Neural cell (in vitro differentiated cells): ENCODE results near the gene DNAJB6. TPM values are rescaled to one million over a fixed set of nuclear protein-coding genes. Genes with fewer than 3 reads are reported as not detected.

ENCODE experiments used
- H2AFZ ChIP-seq: fragments of 200-600, 300-800 bp; sonication (generic), shearing (Covaris generic); 2 replicates; pipeline ENCODE4 v1.6.0; 2014; ENCODE audit warnings: low read depth, mild to moderate bottlenecking, antibody characterized with exemption, low read length, moderate library complexity
- H3F3A ChIP-seq: fragments of 200-600 bp; shearing (Covaris generic); 2 replicates; pipeline ENCODE4 v1.6.1; 2016; ENCODE audit warnings: mild to moderate bottlenecking, moderate library complexity, mixed read lengths, antibody characterized with exemption, low read length; ENCODE audit not compliant: insufficient read depth, poor library complexity, severe bottlenecking
- H3K27ac ChIP-seq: fragments of 200-600, 300-800 bp; sonication (generic), shearing (Covaris generic); 2 replicates; pipeline ENCODE4 v1.5.1; 2014; ENCODE audit warnings: mild to moderate bottlenecking, low read length, moderate library complexity
- H3K27me3 ChIP-seq: fragments of 300-800, 200-600 bp; sonication (generic), shearing (Covaris generic); 2 replicates; pipeline ENCODE4 v1.6.0; 2014; ENCODE audit warnings: mild to moderate bottlenecking, low read depth, low read length, moderate library complexity; ENCODE audit not compliant: insufficient read depth
- H3K36me3 ChIP-seq: fragments of 300-800, 200-600 bp; sonication (generic), shearing (Covaris generic); 2 replicates; pipeline ENCODE4 v1.5.1; 2014; ENCODE audit warnings: mild to moderate bottlenecking, antibody characterized with exemption, low read length, moderate library complexity; ENCODE audit not compliant: insufficient read depth
- H3K4me2 ChIP-seq: fragments of 300-800, 200-600 bp; sonication (generic), shearing (Covaris generic); 2 replicates; pipeline ENCODE4 v1.6.0; 2014; ENCODE audit warnings: mild to moderate bottlenecking, low read length
- H3K4me3 ChIP-seq: fragments of 300-800, 200-600 bp; sonication (generic), shearing (Covaris generic); 2 replicates; pipeline ENCODE4 v1.5.1; 2014; ENCODE audit warnings: mild to moderate bottlenecking, low read length, moderate library complexity
- H3K79me2 ChIP-seq: fragments of 200-600 bp; shearing (Covaris generic); replicated peaks from 2 replicates; pipeline ENCODE4 v1.6.0; 2014; ENCODE audit warnings: mild to moderate bottlenecking, low read length, moderate library complexity; ENCODE audit not compliant: insufficient read depth
- H3K9ac ChIP-seq: fragments of 300-800, 200-600 bp; sonication (generic), shearing (Covaris generic); 2 replicates; pipeline ENCODE4 v1.6.1; 2016; ENCODE audit warnings: mild to moderate bottlenecking, low read length, mixed read lengths
- H3K9me2 ChIP-seq: fragments of 200-600 bp; shearing (Covaris generic); 2 replicates; pipeline ENCODE4 v1.6.1; 2016; ENCODE audit warnings: mild to moderate bottlenecking, low read length, mixed read lengths; ENCODE audit not compliant: insufficient read depth
- H3K9me3 ChIP-seq: fragments of 200-600, 300-800 bp; sonication (generic), shearing (Covaris generic); 2 replicates; pipeline ENCODE4 v1.6.1; 2016; ENCODE audit warnings: mild to moderate bottlenecking, mixed run types, low read length, moderate library complexity, mixed read lengths
- H4K20me1 ChIP-seq: fragments of 200-600 bp; shearing (Covaris generic); 2 replicates; pipeline ENCODE4 v1.6.1; 2016; ENCODE audit warnings: mild to moderate bottlenecking, mixed run types; ENCODE audit not compliant: insufficient read depth
- CTCF ChIP-seq: fragments of 450-650 bp; IDR thresholded peaks from 2 replicates; pipeline ENCODE4 v1.5.1; 2014; ENCODE audit warnings: antibody characterized with exemption, mild to moderate bottlenecking, moderate library complexity; ENCODE audit not compliant: poor library complexity, severe bottlenecking
- EP300 ChIP-seq: fragments of 450-650 bp; conservative IDR thresholded peaks from 2 replicates; pipeline ENCODE4 v1.6.1; 2014; ENCODE audit warnings: antibody characterized with exemption, mild to moderate bottlenecking, moderate library complexity; ENCODE audit not compliant: poor library complexity, severe bottlenecking
- EZH2 ChIP-seq: fragments of 200-600, 300-800 bp; shearing (Covaris generic), sonication (generic); IDR thresholded peaks from 2 replicates; pipeline ENCODE4 v1.6.1; 2014; ENCODE audit warnings: antibody characterized with exemption, low read length, borderline replicate concordance, mild to moderate bottlenecking; ENCODE audit not compliant: insufficient read depth, poor library complexity, severe bottlenecking
- MXI1 ChIP-seq: fragments of 450-650 bp; conservative IDR thresholded peaks from 2 replicates; pipeline ENCODE4 v1.6.1; 2014; ENCODE audit warnings: antibody characterized with exemption, mild to moderate bottlenecking; ENCODE audit not compliant: poor library complexity, severe bottlenecking
- POLR2AphosphoS5 ChIP-seq: IDR thresholded peaks from 2 replicates; pipeline ENCODE4 v1.6.1; 2012
- RAD21 ChIP-seq: fragments of 450-650 bp; conservative IDR thresholded peaks from 2 replicates; pipeline ENCODE4 v1.6.1; 2014; ENCODE audit warnings: antibody characterized with exemption, mild to moderate bottlenecking, moderate library complexity
- REST ChIP-seq: IDR thresholded peaks from 2 replicates; pipeline ENCODE4 v1.6.1; 2012; ENCODE audit warnings: borderline replicate concordance
- SMC3 ChIP-seq: fragments of 450-650 bp; conservative IDR thresholded peaks from 2 replicates; pipeline ENCODE4 v1.6.1; 2014; ENCODE audit warnings: antibody characterized with exemption, mild to moderate bottlenecking, moderate library complexity; ENCODE audit not compliant: poor library complexity
- TAF1 ChIP-seq: IDR thresholded peaks from 2 replicates; pipeline ENCODE4 v1.6.1; 2012; ENCODE audit warnings: low read depth
- polyA plus RNA-seq: library from polyadenylated mRNA; depleted of rRNA; stranded (reverse); fragments of >200 nt; gene quantifications from 2 replicates; pipeline ENCODE4 v1.2.3, GENCODE V29; 2014

Gene DNAJB6
- polyA plus RNA-seq, 1 donor from 2014 or later: 427 TPM

GRCh38 chr7:157433628-157434027 lies 96.8 kb downstream of the DNAJB6 start:
- H3K27ac ChIP-seq: no peak overlapping the region

GRCh38 chr7:157434231-157434630 lies 97.4 kb downstream of the DNAJB6 start:
- Histone ChIP-seq H3K79me2 (no peaks in the 10 kb centered on the region), H3K36me3 (no peaks in the 10 kb centered on the region), H3K9me3 (no peaks in the 10 kb centered on the region), H3K9me2 (no peaks in the 10 kb centered on the region), H3F3A (no peaks in the 10 kb centered on the region), H4K20me1 (no peaks in the 10 kb centered on the region), H3K27me3 (no peaks in the 10 kb centered on the region), H3K27ac (no peak overlapping the region), H3K4me3 (no peak overlapping the region), H3K4me2 (no peak overlapping the region), H2AFZ (no peak overlapping the region), H3K9ac (no peak overlapping the region)
- TF ChIP-seq TAF1: no peak
- no peak for TF ChIP-seq SMC3
- TF ChIP-seq REST: no peak
- no peak for TF ChIP-seq POLR2AphosphoS5
- no peak for TF ChIP-seq CTCF
- TF ChIP-seq MXI1: no peak
- TF ChIP-seq EZH2: no peak
- TF ChIP-seq RAD21: no peak
- no peak for TF ChIP-seq EP300

More at GRCh38 chr7:157433628-157434027, 96.8 kb downstream of the DNAJB6 start:
- no peak overlapping the region for H3K4me2 ChIP-seq
- H4K20me1 ChIP-seq: no peaks in the 10 kb centered on the region
- H3K27me3 ChIP-seq: no peaks in the 10 kb centered on the region
- no peak overlapping the region for H3K9ac ChIP-seq
- no peaks in the 10 kb centered on the region for H3F3A ChIP-seq
- H3K4me3 ChIP-seq: no peak overlapping the region
- H3K9me2 ChIP-seq: no peaks in the 10 kb centered on the region
- H3K9me3 ChIP-seq: no peaks in the 10 kb centered on the region
- no peaks in the 10 kb centered on the region for H3K79me2 ChIP-seq
- no peaks in the 10 kb centered on the region for H3K36me3 ChIP-seq
- no peak overlapping the region for H2AFZ ChIP-seq
- TF ChIP-seq POLR2AphosphoS5: no peak
- TF ChIP-seq REST: no peak
- no peak for TF ChIP-seq TAF1
- no peak for TF ChIP-seq MXI1
- no peak for TF ChIP-seq RAD21
